ENCODE measurements around the gene TBC1D14. TPM values are rescaled to one million over a fixed set of nuclear protein-coding genes. Genes with fewer than 3 reads are reported as not detected.
A peak's percentile ranks its signal among the peaks of the same experiment; 100 is the strongest.

The TBC1D14 gene
- total and polyA plus RNA-seq, 2 donors from 2014 or later = 44.9 to 77.7 TPM

DNA sequence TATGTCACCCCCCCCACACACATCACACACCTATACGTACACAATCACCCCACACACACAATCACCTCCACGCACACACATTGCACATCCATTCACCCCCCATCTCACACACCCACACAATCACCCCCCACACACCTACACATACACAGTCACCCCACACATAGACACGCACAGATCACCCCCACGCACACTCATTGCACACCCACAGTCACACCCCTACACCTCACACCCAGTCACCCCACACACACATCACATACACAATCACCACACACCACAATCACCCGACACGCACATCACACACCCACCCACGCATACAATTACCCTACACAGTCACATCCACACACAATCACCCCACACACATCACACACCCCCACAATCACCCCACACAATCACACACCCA lies 117.7 kb downstream of the TBC1D14 start:
- Histone ChIP-seq H3K9me3 (ENCODE audit: control insufficient read depth in 2 of 3, insufficient read depth in 1 of 3, low read length in 3 of 3) (no peaks in the 10 kb centered on the region), H3K9ac (ENCODE audit: low read length in 3 of 3) (no peak overlapping the region), H3K27me3 (ENCODE audit: control insufficient read depth, insufficient read depth, low read length) (no peaks in the 10 kb centered on the region), H3K27ac (ENCODE audit: low read depth in 2 of 2, low read length in 2 of 2) (no peak overlapping the region), H3K36me3 (ENCODE audit: control insufficient read depth in 2 of 3, insufficient read depth in 3 of 3, low read length in 3 of 3) (peaks cover 11 to 51% (median 23%) of the 10 kb centered on the region in 3 donors), H3K4me1 (ENCODE audit: control insufficient read depth in 2 of 3, insufficient read depth in 2 of 3, low read depth in 1 of 3, low read length in 3 of 3) (peaks cover 0 to 9% (median 6%) of the 10 kb centered on the region in 3 donors), H3K4me3 (ENCODE audit: low read length in 3 of 3) (no peak overlapping the region)
- no peak for TF ChIP-seq CTCF (IDR thresholded peaks at IDR 0.05; ENCODE audit: borderline replicate concordance, extremely low read depth, insufficient read depth)
- intact Hi-C loops (cut with DNase I) = no loop called here
- DNase-seq (peak in 1 of 5 donors; percentile 10), FAIRE-seq (no peak)

GRCh38 chr4:7027913-7028312 lies 118.3 kb downstream of the TBC1D14 start:
- no peak for FAIRE-seq
- no peak for TF ChIP-seq CTCF (IDR thresholded peaks at IDR 0.05; ENCODE audit: borderline replicate concordance, extremely low read depth, insufficient read depth)
- intact Hi-C loops (cut with DNase I) = no loop called here

DNA sequence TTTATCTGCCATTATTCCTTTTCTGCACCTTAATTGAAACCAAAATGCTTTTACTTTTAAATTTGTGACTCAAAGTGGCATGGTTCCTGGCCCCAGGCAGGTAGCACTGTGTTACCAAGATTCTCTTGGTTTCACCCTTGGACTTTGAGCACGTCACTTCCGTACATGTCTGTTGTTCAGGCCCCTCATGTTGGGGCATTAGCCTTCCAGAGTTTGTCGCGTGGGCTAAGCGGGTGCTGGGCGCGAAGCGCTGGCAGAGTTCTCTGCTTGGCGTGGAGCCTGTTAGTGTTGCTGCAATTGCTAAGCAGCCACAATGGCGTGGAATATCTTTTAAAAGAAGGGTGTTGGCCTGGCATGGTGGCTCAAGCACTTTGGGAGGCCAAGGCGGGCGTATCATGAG lies 119.6 kb downstream of the TBC1D14 start:
- no peak overlapping the region for H3K4me3 ChIP-seq (ENCODE audit: low read length in 3 of 3)
- H3K27ac ChIP-seq (ENCODE audit: low read depth in 2 of 2, low read length in 2 of 2) = peak overlapping the region; percentile 57 to 59
- H3K4me1 ChIP-seq (ENCODE audit: control insufficient read depth in 2 of 3, insufficient read depth in 2 of 3, low read depth in 1 of 3, low read length in 3 of 3) = peaks cover 0 to 13% (median 6%) of the 10 kb centered on the region in 3 donors
- H3K27me3 ChIP-seq (ENCODE audit: control insufficient read depth, insufficient read depth, low read length) = no peaks in the 10 kb centered on the region
- FAIRE-seq (no peak), DNase-seq (peak in 1 of 5 donors; percentile 43)
- intact Hi-C loops (cut with DNase I) = no loop called here
- no peak overlapping the region for H3K9ac ChIP-seq (ENCODE audit: low read length in 3 of 3)
- no peaks in the 10 kb centered on the region for H3K9me3 ChIP-seq (ENCODE audit: control insufficient read depth in 2 of 3, insufficient read depth in 1 of 3, low read length in 3 of 3)
- H3K36me3 ChIP-seq (ENCODE audit: control insufficient read depth in 2 of 3, insufficient read depth in 3 of 3, low read length in 3 of 3) = peaks cover 11 to 41% (median 21%) of the 10 kb centered on the region in 3 donors
- TF ChIP-seq CTCF (IDR thresholded peaks at IDR 0.05; ENCODE audit: borderline replicate concordance, extremely low read depth, insufficient read depth) = no peak

More at GRCh38 chr4:7027913-7028312, 118.3 kb downstream of the TBC1D14 start:
- H3K9me3 ChIP-seq (ENCODE audit: control insufficient read depth in 2 of 3, insufficient read depth in 1 of 3, low read length in 3 of 3) = no peaks in the 10 kb centered on the region
- H3K9ac ChIP-seq (ENCODE audit: low read length in 3 of 3) = no peak overlapping the region
- peak in 1 of 5 donors; percentile 1 for DNase-seq
- H3K27me3 ChIP-seq (ENCODE audit: control insufficient read depth, insufficient read depth, low read length) = no peaks in the 10 kb centered on the region
- H3K4me1 ChIP-seq (ENCODE audit: control insufficient read depth in 2 of 3, insufficient read depth in 2 of 3, low read depth in 1 of 3, low read length in 3 of 3) = peaks cover 0 to 10% (median 6%) of the 10 kb centered on the region in 3 donors
- peaks cover 11 to 51% (median 26%) of the 10 kb centered on the region in 3 donors for H3K36me3 ChIP-seq (ENCODE audit: control insufficient read depth in 2 of 3, insufficient read depth in 3 of 3, low read length in 3 of 3)
- H3K27ac ChIP-seq (ENCODE audit: low read depth in 2 of 2, low read length in 2 of 2) = no peak overlapping the region
- no peak overlapping the region for H3K4me3 ChIP-seq (ENCODE audit: low read length in 3 of 3)

DNA sequence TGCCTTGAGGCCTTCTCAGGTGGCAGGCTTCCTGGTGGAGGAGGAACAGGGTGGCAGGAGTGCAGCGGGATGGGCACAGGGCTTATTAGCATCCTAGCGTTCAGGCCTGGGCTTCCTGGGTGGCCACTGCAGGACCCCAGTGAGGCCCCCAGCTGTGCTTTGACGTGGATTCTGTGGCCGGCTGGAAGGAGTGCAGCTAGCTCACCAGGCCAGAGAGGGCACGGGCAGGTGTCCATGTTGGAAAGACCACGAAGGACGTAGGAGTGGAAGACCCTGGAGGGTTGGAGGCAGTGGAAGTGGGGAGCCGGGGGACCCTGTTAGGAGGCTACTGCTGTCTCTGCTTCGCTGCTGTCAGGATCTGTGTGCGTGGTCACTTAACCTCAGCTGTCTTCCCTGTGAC lies 120.3 kb downstream of the TBC1D14 start:
- H3K9ac ChIP-seq (ENCODE audit: low read length in 3 of 3) = no peak overlapping the region
- no peaks in the 10 kb centered on the region for H3K27me3 ChIP-seq (ENCODE audit: control insufficient read depth, insufficient read depth, low read length)
- H3K9me3 ChIP-seq (ENCODE audit: control insufficient read depth in 2 of 3, insufficient read depth in 1 of 3, low read length in 3 of 3) = no peaks in the 10 kb centered on the region
- intact Hi-C loops (cut with DNase I) = no loop called here
- peaks cover 11 to 37% (median 20%) of the 10 kb centered on the region in 3 donors for H3K36me3 ChIP-seq (ENCODE audit: control insufficient read depth in 2 of 3, insufficient read depth in 3 of 3, low read length in 3 of 3)
- peak in 1 of 5 donors; percentile 35 for DNase-seq
- H3K4me1 ChIP-seq (ENCODE audit: control insufficient read depth in 2 of 3, insufficient read depth in 2 of 3, low read depth in 1 of 3, low read length in 3 of 3) = peaks cover 0 to 13% (median 8%) of the 10 kb centered on the region in 3 donors
- H3K4me3 ChIP-seq (ENCODE audit: low read length in 3 of 3) = no peak overlapping the region
- FAIRE-seq = no peak
- H3K27ac ChIP-seq (ENCODE audit: low read depth in 2 of 2, low read length in 2 of 2) = peak overlapping the region in 1 of 2 donors; percentile 57
- TF ChIP-seq CTCF (IDR thresholded peaks at IDR 0.05; ENCODE audit: borderline replicate concordance, extremely low read depth, insufficient read depth) = no peak

All from kidney (tissue), 14 donors.